ENCODE measurements around the gene MTSS2.
"Not testable (repeated sequence)": the region's sequence is repeated elsewhere in the genome, so short reads cannot be mapped to it uniquely, and the experiment has no call there.

MTSS2 gene

DNA sequence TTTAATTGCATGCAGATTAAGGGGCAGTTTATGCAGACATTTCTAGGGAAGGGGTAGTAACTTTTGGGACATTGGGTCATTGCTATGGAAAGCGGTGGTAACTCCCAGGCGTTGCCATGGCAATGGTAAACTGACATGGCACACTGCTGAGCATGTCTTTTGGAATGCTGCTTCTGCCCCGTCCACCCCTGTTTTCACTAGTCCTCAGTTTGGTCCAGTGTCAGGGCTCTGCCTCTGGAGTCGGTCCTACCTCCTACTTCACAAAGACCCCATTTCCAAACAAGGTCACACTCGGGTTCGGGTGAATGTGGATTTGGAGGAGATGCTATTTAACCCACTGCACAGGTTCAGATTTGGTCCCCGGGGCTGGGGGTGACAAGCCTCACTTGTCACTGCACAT lies 36.6 kb downstream of the MTSS2 start:
- Histone ChIP-seq H3K27me3 (ENCODE audit: insufficient read depth, low read length) (no peaks in the 10 kb centered on the region), H3K4me1 (ENCODE audit: insufficient read depth, low read length) (0 out of 2 replicates have a peak, but pooled peaks cover 2% of the 10 kb centered on the region), H3K36me3 (ENCODE audit: insufficient read depth, low read depth, low read length) (no peaks in the 10 kb centered on the region), H3K4me3 (ENCODE audit: low read length) (no peak overlapping the region), H3K9ac (ENCODE audit: low read depth, low read length) (no peak overlapping the region), H3K27ac (ENCODE audit: low read length) (no peak overlapping the region), H3K9me3 (ENCODE audit: insufficient read depth, low read depth, low read length) (no peaks in the 10 kb centered on the region)

DNA sequence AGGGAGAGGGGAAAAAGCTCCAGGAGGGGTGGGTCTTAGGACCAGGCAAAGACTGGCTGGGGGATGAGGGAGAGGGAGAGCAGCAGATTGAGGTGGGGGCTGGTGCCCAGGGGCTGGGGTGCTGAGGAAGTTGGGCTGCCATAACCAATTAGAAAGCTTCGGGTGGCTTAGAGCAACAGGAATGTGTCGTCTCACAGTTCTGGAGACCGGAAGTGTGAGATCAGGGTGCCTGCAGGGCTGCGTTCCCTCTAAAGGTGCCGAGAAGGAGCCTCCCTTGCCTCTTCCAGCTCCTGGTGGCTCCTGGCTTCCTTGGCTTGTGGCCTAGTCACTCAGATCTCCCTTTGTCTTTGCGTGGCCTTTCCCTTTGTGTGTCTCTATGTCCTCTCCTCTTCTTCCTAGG lies 37.2 kb downstream of the MTSS2 start:
- Histone ChIP-seq H3K27me3 (ENCODE audit: insufficient read depth, low read length) (no peaks in the 10 kb centered on the region), H3K4me3 (ENCODE audit: low read length) (no peak overlapping the region), H3K4me1 (ENCODE audit: insufficient read depth, low read length) (0 out of 2 replicates have a peak, but pooled peaks cover 2% of the 10 kb centered on the region), H3K27ac (ENCODE audit: low read length) (no peak overlapping the region), H3K36me3 (ENCODE audit: insufficient read depth, low read depth, low read length) (no peaks in the 10 kb centered on the region), H3K9ac (ENCODE audit: low read depth, low read length) (no peak overlapping the region), H3K9me3 (ENCODE audit: insufficient read depth, low read depth, low read length) (no peaks in the 10 kb centered on the region)

DNA sequence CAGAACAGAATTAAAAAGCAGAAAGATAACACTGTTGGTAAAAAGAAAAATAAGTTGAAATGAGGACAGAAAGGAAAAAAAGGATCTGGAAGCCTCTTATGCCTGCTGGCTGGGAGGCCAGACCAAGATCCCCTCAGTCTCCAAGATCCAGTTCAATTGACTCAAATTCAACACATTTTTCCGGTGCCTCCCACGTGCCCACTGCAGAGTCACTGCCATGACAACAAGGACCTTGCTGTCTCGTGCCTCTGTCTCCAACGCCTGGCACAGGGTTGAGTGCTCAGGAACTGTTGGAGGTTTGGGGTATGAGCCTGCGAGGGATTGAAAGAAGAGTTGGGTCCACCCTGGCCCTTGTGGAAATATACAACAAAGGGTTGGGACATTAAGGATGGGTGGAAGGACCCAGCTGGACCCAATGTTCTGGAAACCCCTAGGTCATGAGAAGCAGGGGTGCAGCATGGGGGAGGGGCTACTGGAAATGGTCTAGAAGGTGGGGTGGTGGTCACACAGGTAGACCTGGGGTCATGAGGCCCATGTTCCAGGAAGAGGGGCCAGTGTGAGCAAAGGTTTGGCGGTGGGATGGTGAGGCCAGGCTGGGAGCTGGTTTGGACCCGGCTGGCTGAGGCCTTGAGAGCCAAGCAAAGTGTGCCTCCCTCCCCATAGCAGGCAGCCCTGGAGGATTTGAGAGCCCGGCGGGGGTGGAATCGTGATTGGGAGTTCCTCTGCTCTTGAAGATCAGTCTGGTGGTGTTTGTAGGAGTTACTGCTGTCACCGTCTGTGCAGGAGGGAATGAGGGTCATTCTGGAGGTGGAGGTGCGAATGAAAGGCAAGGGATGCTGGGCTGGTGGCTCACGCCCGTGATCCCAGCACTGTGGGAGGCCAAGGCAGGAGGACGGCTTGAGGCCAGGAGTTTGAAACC lies 38.2 kb downstream of the MTSS2 start:
- Histone ChIP-seq H3K36me3 (ENCODE audit: insufficient read depth, low read depth, low read length) (no peaks in the 10 kb centered on the region), H3K4me1 (ENCODE audit: insufficient read depth, low read length) (0 out of 2 replicates have a peak, but pooled peaks cover 2% of the 10 kb centered on the region), H3K9me3 (ENCODE audit: insufficient read depth, low read depth, low read length) (no peaks in the 10 kb centered on the region), H3K27ac (ENCODE audit: low read length) (no peak overlapping the region), H3K4me3 (ENCODE audit: low read length) (no peak overlapping the region), H3K9ac (ENCODE audit: low read depth, low read length) (no peak overlapping the region), H3K27me3 (ENCODE audit: insufficient read depth, low read length) (no peaks in the 10 kb centered on the region)

DNA sequence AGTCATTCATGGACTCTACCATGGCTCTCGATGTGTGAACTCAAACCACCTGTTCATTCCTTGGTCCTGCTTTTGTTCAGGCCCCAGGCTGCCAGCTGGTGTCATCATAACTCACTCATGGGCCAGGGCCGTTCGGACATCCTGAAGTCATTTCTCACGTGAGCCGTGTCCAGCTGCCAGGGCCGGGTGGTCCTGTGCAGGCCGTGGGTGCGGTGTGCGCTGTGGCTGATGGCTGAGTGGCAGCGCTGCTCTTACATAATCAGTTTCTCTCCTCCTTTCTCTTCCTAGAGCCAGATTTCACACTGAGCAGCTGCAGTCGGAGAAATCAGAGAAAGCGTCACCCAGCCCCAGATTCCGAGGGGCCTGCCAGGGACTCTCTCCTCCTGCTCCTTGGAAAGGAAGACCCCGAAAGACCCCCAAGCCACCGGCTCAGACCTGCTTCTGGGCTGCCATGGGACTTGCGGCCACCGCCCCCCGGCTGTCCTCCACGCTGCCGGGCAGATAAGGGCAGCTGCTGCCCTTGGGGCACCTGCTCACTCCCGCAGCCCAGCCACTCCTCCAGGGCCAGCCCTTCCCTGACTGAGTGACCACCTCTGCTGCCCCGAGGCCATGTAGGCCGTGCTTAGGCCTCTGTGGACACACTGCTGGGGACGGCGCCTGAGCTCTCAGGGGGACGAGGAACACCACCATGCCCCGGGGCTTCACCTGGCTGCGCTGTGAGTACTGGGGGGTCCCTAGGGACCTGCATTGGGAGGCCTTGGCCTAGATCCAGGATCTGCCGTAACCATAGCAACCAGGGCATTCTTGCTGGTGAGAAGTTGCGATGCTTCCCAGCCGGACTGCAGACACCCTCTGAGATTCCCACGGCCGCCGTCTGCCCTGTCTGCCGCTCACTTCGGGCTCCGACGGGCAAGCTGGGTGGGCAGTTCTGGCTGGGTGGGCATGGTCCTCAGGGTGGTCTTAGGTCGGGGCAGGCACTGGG lies 39.3 kb downstream of the MTSS2 start, which contains the start of gene IL34:
TSS of gene IL34 (plus strand) at position 300 of the 982 bp plus-strand sequence. CDS start at position 689, 389 bp downstream.
- Histone ChIP-seq H3K9ac (ENCODE audit: low read depth, low read length) (no peak within 1 kb of the TSS), H3K4me1 (ENCODE audit: insufficient read depth, low read length) (0 out of 2 replicates have a peak, but pooled peaks cover 2% of the 10 kb centered on the region), H3K27ac (ENCODE audit: low read length) (no peak within 1 kb of the TSS), H3K27me3 (ENCODE audit: insufficient read depth, low read length) (no peaks in the 10 kb centered on the region), H3K4me3 (ENCODE audit: low read length) (no peak within 1 kb of the TSS), H3K36me3 (ENCODE audit: insufficient read depth, low read depth, low read length) (no peaks in the 10 kb centered on the region), H3K9me3 (ENCODE audit: insufficient read depth, low read depth, low read length) (no peaks in the 10 kb centered on the region)

DNA sequence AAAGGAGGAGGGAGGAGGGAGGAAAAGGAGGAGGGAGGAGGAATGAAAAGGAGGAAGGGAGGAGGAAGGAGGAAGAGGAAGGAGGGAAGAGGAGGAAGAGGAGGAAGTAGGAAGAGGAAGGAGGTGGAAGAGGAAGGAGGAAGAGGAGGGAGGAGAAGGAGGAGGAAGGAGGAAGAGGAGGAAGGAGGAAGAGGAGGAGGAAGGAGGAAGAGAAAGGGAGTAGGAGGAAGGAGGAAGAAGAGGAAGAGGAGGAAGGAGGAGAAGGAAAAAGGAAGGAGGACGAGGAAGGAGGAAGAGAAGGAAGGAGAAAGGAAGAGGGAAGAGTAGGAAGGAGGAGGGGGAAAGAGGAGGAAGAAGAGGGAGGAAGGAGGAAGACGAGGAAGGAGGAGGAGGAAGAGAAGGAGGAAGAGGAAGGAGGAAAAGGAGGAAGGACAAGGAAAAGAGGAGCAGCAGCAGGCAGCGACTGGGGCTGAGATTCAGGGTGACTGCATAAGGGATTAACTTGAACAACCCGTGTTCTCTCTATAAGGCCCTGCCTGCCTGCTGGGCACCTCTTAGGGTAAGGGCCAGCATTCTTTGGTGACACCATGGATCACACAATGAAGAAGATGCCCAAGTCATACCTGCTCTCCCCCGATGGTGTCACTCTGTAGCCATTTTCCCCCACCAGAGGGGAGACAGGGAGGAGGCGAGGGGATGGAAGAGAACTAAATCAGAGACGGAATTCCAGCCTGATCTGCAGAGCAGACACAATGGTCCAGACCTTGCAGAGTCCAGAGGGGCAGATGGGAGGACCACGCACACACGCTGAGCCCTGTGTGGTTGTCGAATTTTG lies 40.9 kb downstream of the MTSS2 start:
- no peaks in the 10 kb centered on the region for H3K36me3 ChIP-seq (ENCODE audit: insufficient read depth, low read depth, low read length)
- no peaks in the 10 kb centered on the region for H3K4me1 ChIP-seq (ENCODE audit: insufficient read depth, low read length)
- H3K9me3 ChIP-seq (ENCODE audit: insufficient read depth, low read depth, low read length): no peaks in the 10 kb centered on the region
- H3K4me3 ChIP-seq (ENCODE audit: low read length): no peak overlapping the region
- H3K9ac ChIP-seq (ENCODE audit: low read depth, low read length): no peak overlapping the region
- no peak overlapping the region for H3K27ac ChIP-seq (ENCODE audit: low read length)
- H3K27me3 ChIP-seq (ENCODE audit: insufficient read depth, low read length): no peaks in the 10 kb centered on the region

DNA sequence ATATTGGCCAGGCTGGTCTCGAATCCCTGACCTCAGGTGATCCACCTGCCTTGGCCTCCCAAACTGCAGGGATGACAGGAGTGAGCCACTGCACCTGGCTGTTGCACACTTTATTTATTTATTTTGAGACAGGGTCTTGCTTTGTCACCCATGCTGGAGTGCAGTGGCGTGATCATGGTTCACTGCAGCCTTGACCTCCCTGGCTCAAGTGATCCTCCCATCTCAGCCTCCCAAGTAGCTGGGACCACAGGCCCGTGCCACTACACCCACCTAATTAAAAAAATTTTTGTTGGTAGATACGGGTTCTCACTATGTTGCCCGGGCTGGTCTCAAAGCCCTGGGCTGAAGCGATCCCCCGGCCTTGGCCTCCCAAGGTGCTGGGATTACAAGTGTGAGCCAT lies 42.6 kb downstream of the MTSS2 start:
- not testable (repeated sequence) for H3K4me1 ChIP-seq (ENCODE audit: insufficient read depth, low read length); H3K27ac ChIP-seq (ENCODE audit: low read length); H3K4me3 ChIP-seq (ENCODE audit: low read length); H3K27me3 ChIP-seq (ENCODE audit: insufficient read depth, low read length); H3K36me3 ChIP-seq (ENCODE audit: insufficient read depth, low read depth, low read length); H3K9ac ChIP-seq (ENCODE audit: low read depth, low read length); H3K9me3 ChIP-seq (ENCODE audit: insufficient read depth, low read depth, low read length)

DNA sequence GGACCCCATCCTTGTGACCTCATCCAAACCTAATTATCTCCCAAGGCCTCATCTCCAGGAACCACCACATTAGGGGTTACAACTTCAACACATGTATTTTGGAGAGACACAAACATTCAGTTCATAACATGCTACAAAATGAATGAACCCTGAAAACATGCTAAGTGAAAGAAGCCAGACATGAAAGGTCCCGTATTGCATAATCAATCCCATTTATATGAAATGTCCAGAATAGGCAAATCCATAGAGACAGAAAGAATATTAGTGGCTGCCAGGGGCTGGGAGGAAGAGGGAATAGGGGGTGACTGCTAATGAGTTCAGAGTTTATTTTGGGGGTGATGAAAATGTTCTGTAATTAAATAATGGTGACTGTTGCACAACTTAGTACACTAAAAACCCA lies 43.2 kb downstream of the MTSS2 start:
- Histone ChIP-seq H3K4me1 (ENCODE audit: insufficient read depth, low read length) (no peaks in the 10 kb centered on the region), H3K36me3 (ENCODE audit: insufficient read depth, low read depth, low read length) (no peaks in the 10 kb centered on the region), H3K4me3 (ENCODE audit: low read length) (no peak overlapping the region), H3K27me3 (ENCODE audit: insufficient read depth, low read length) (no peaks in the 10 kb centered on the region), H3K27ac (ENCODE audit: low read length) (no peak overlapping the region), H3K9ac (ENCODE audit: low read depth, low read length) (no peak overlapping the region), H3K9me3 (ENCODE audit: insufficient read depth, low read depth, low read length) (no peaks in the 10 kb centered on the region)

DNA sequence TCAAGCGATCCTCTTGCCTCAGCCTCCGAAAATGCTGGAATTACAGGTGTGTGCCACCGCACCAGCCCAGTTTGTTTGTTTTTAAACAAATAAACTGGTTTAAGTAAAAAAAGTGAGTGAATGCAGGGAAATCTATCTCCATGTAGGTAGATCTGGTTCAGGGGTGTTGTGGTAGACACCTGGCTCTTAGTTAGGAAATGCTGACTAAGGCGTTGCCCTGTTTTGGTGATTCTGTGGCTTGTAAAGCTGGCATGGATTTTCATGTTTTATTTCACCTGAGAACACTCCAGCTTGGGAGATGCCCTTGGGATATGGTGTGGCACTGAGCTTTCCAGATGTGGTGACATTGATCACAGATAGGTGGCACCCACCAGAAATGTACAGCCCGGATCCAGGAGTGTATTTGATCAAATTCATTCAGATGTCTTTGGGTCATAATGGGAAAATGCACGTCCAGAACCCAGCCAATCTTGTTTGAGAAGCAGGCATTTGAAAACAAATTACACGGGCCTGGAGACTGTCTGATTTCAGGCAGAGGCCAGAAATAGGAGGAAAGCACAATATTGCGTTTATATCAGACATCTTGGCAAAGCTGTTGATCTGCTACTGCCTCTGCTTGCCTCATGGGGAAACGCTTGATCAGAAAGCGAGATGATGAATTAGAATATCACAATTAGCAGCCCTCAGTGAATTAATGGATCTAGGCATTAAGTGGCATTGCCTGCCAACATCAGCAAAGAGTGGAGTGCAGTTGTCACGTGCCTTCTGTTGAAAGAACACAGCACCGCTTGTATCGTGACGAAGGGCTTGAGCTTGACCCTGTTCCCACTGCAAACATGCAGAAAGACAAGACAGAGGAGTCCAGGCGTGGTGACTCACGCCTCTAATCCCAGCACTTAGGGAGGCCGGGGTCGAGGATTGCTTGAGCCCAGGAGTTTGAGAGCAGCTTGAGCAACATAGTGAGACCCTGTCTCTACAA lies 46.8 kb downstream of the MTSS2 start:
- no peaks in the 10 kb centered on the region for H3K27me3 ChIP-seq (ENCODE audit: insufficient read depth, low read length)
- H3K9ac ChIP-seq (ENCODE audit: low read depth, low read length): no peak overlapping the region
- H3K27ac ChIP-seq (ENCODE audit: low read length): no peak overlapping the region
- H3K4me3 ChIP-seq (ENCODE audit: low read length): no peak overlapping the region
- H3K9me3 ChIP-seq (ENCODE audit: insufficient read depth, low read depth, low read length): no peaks in the 10 kb centered on the region
- no peaks in the 10 kb centered on the region for H3K36me3 ChIP-seq (ENCODE audit: insufficient read depth, low read depth, low read length)
- H3K4me1 ChIP-seq (ENCODE audit: insufficient read depth, low read length): peaks cover 9% of the 10 kb centered on the region; the same call in 1 of the 2 replicates

All from iPS-20b (cell line).